MCF 10A (cell line): Measurements from ENCODE around the gene ADGRL3. TPM values are rescaled to one million over a fixed set of nuclear protein-coding genes. Genes with fewer than 3 reads are reported as not detected.

ENCODE experiments used
- BruUV-seq: library from RNA; stranded (reverse); fragments of 400-500 nt; replicated peaks from 2 replicates; lab custom pipeline; 2021; lab: Mats Ljungman, UMichigan
- CTCF ChIA-PET: fragments of 300-600 bp; sonication (Branson Sonifier 250); formaldehyde crosslinking; extraction: SDS; loops from one replicate; lab custom pipeline; 2021; ENCODE audit warnings: antibody characterized with exemption, inconsistent platforms; lab: Yijun Ruan, JAX
- POLR2A ChIA-PET: fragments of 300-600, 350-650 bp; sonication (Branson Sonifier 250); formaldehyde crosslinking; extraction: SDS; loops from one replicate; lab custom pipeline; 2020; ENCODE audit warnings: antibody characterized with exemption, inconsistent platforms; lab: Yijun Ruan, JAX
- DNase-seq: peaks from one replicate; pipeline ENCODE4 v3.0.0-alpha.2; 2018; ENCODE audit not compliant: unreplicated experiment
- H3K27ac Mint-ChIP-seq: one replicate; pipeline ENCODE4 v1.8.0; 2022; ENCODE audit warnings: mild to moderate bottlenecking, low read depth, mixed read lengths; ENCODE audit not compliant: unreplicated experiment
- H3K27me3 Mint-ChIP-seq: one replicate; pipeline ENCODE4 v1.8.0; 2022; ENCODE audit warnings: mixed read lengths; ENCODE audit not compliant: insufficient read depth, unreplicated experiment
- H3K36me3 Mint-ChIP-seq: one replicate; pipeline ENCODE4 v1.8.0; 2022; ENCODE audit warnings: mild to moderate bottlenecking, moderate library complexity, mixed read lengths; ENCODE audit not compliant: insufficient read depth, unreplicated experiment
- H3K4me1 Mint-ChIP-seq: one replicate; pipeline ENCODE4 v1.8.0; 2022; ENCODE audit warnings: mixed read lengths; ENCODE audit not compliant: insufficient read depth, unreplicated experiment
- H3K4me3 Mint-ChIP-seq: one replicate; pipeline ENCODE4 v1.8.0; 2022; ENCODE audit warnings: mild to moderate bottlenecking, moderate library complexity, mixed read lengths; ENCODE audit not compliant: unreplicated experiment
- H3K9me3 Mint-ChIP-seq: one replicate; pipeline ENCODE4 v1.8.0; 2022; ENCODE audit warnings: mixed read lengths; ENCODE audit not compliant: unreplicated experiment
- intact Hi-C: fragments of 100-400 bp; cut with micrococcal nuclease; formaldehyde crosslinking; loops from 2 replicates; pipeline ENCODE4 v1.14.1; 2022
- total RNA-seq: library from RNA; stranded (reverse); gene quantifications from 2 replicates; pipeline ENCODE4 v1.2.3, GENCODE V29; 2022
- TF ChIP-seq, protein P1 (sequence below): fragments of 200-600 bp; IDR thresholded peaks from one replicate; pipeline ENCODE4 v1.8.0; 2022; ENCODE audit warnings: antibody characterized with exemption, mild to moderate bottlenecking; ENCODE audit not compliant: unreplicated experiment

ADGRL3 gene
- total RNA-seq, 1 experiment from 2014 or later, result 3.6 TPM

DNA sequence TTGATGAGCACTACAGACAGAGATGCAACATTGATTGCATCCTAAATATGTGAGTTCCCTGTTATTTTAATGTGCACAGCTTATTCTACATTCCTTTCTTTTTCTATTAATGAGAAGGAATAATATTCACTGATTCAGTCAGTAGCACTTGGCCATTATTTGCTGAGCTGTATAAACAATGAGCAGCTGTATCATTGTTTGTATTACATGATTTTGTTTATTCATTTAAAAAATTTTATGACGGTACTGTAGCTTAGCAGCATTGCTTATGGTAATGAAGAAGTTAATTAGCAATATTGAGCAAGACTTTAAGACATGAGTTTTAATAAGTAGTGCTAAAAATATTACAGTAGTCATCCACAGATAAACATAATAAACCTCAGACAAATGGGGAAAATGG lies 582.0 kb downstream of the ADGRL3 start:
- no peak overlapping the region for H3K4me3 Mint-ChIP-seq
- no peak for DNase-seq
- H3K27ac Mint-ChIP-seq, result no peak overlapping the region
- H3K9me3 Mint-ChIP-seq, result no peaks in the 10 kb centered on the region
- H3K36me3 Mint-ChIP-seq, result no peaks in the 10 kb centered on the region
- intact Hi-C loops, result no loop called here
- TF ChIP-seq, protein P1, sequence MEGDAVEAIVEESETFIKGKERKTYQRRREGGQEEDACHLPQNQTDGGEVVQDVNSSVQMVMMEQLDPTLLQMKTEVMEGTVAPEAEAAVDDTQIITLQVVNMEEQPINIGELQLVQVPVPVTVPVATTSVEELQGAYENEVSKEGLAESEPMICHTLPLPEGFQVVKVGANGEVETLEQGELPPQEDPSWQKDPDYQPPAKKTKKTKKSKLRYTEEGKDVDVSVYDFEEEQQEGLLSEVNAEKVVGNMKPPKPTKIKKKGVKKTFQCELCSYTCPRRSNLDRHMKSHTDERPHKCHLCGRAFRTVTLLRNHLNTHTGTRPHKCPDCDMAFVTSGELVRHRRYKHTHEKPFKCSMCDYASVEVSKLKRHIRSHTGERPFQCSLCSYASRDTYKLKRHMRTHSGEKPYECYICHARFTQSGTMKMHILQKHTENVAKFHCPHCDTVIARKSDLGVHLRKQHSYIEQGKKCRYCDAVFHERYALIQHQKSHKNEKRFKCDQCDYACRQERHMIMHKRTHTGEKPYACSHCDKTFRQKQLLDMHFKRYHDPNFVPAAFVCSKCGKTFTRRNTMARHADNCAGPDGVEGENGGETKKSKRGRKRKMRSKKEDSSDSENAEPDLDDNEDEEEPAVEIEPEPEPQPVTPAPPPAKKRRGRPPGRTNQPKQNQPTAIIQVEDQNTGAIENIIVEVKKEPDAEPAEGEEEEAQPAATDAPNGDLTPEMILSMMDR, result no peak
- H3K27me3 Mint-ChIP-seq, result no peaks in the 10 kb centered on the region
- H3K4me1 Mint-ChIP-seq, result no peaks in the 10 kb centered on the region
- ChIA-PET CTCF (interaction anchor here (0.5 kb wide), 1 partner anchor 1265 kb away, joined by 3 read pairs; no protein-coding TSS in a partner anchor), POLR2A (no interaction called here)
- no TSS peak for BruUV-seq

DNA sequence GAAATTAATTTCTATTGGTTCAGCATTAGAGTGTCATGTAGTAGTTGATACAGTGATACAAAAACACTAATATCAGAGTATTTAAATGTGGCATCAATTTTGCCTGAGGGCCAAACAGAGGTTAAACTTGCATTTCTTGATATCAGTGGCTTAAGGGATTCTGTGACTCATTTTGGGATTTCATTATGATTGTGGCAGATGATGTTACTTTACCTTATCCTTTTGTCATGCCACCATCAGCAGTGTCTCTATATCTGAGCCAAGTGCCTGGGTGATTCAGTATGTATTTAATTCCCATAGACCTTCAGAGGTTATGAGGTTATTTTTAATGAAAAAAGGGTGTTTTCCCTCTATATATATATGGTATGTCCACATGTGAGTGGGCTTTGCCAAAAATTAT lies 582.9 kb downstream of the ADGRL3 start:
- peak; percentile 4 for DNase-seq
- intact Hi-C loops, result no loop called here
- no peaks in the 10 kb centered on the region for H3K27me3 Mint-ChIP-seq
- H3K4me3 Mint-ChIP-seq, result no peak overlapping the region
- H3K9me3 Mint-ChIP-seq, result no peaks in the 10 kb centered on the region
- ChIA-PET CTCF (interaction anchor here (0.5 to 0.6 kb wide), 2 partner anchors 172 to 783 kb away, joined by 3 read pairs; no protein-coding TSS in a partner anchor), POLR2A (no interaction called here)
- no peak overlapping the region for H3K27ac Mint-ChIP-seq
- H3K36me3 Mint-ChIP-seq, result no peaks in the 10 kb centered on the region
- TF ChIP-seq, protein P1, result no peak
- H3K4me1 Mint-ChIP-seq, result no peaks in the 10 kb centered on the region
- BruUV-seq, result no TSS peak

DNA sequence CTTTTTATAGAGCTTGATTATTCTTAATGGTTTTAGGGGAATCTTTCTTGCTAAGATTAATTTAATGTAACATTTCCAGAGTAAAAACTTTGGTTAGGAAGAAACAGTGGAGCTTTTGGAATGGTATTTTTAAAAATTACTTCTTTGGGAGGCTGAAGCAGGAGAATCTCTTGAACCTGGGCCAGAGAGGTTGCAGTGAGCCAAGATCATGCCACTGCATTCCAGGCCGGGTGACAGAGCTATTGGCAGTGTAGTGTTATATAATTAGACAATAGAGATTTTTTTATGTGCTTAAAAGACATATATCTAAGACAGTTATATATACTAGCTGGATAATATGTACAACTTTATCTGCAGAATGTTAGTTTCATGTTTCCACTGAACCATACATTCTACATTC lies 585.6 kb downstream of the ADGRL3 start:
- intact Hi-C loops, result no loop called here
- TF ChIP-seq, protein P1, result no peak
- no peaks in the 10 kb centered on the region for H3K4me1 Mint-ChIP-seq
- POLR2A ChIA-PET, result interaction anchor here (0.6 kb wide), 1 partner anchor 816 kb away, joined by 3 read pairs; no protein-coding TSS in a partner anchor
- no peak overlapping the region for H3K27ac Mint-ChIP-seq
- BruUV-seq, result no TSS peak
- DNase-seq, result no peak
- H3K9me3 Mint-ChIP-seq, result peaks cover 4% of the 10 kb centered on the region
- H3K4me3 Mint-ChIP-seq, result no peak overlapping the region
- CTCF ChIA-PET, result no interaction called here
- H3K27me3 Mint-ChIP-seq, result no peaks in the 10 kb centered on the region
- H3K36me3 Mint-ChIP-seq, result no peaks in the 10 kb centered on the region

DNA sequence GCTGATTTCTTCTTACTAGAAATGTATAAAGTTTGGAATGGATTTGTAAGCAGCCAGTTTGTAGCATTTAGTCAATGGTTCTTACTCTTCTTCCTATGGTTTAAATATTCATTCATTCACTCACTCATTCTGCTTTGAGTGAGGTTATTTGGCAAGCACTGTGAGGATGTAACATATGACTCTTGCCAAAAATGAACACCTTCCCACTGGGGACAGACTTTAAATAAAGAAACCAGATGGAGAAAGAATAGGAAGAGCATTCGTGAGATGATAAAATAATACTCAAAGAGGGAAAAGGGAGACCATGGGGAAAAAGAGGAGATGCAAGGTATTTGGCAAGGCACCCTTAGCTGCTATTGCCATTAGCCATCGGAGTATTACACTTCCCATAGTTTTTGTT lies 586.1 kb downstream of the ADGRL3 start:
- ChIA-PET POLR2A (no interaction called here), CTCF (no interaction called here)
- no peaks in the 10 kb centered on the region for H3K4me1 Mint-ChIP-seq
- intact Hi-C loops, result no loop called here
- TF ChIP-seq, protein P1, result no peak
- no TSS peak for BruUV-seq
- no peaks in the 10 kb centered on the region for H3K27me3 Mint-ChIP-seq
- H3K36me3 Mint-ChIP-seq, result no peaks in the 10 kb centered on the region
- no peak for DNase-seq
- H3K4me3 Mint-ChIP-seq, result no peak overlapping the region
- H3K9me3 Mint-ChIP-seq, result peaks cover 6% of the 10 kb centered on the region
- no peak overlapping the region for H3K27ac Mint-ChIP-seq
